Measurements from ENCODE around the gene DDOST. TPM values are rescaled to one million over a fixed set of nuclear protein-coding genes. Genes with fewer than 3 reads are reported as not detected.

The DDOST gene
- total RNA-seq, 2 donors from 2014 or later: 252 to 280 TPM

- Mint-ChIP-seq H3K9me3 (no peaks in the 10 kb centered on the region), H3K27ac (no peak overlapping the region), H3K4me3 (no peak overlapping the region), H3K4me1 (no peaks in the 10 kb centered on the region), H3K36me3 (ENCODE audit: low read depth) (no peaks in the 10 kb centered on the region), H3K27me3 (ENCODE audit: insufficient read depth) (no peaks in the 10 kb centered on the region)
- Histone ChIP-seq H3K4me1 (ENCODE audit: control insufficient read depth, insufficient read depth, low read length) (no peaks in the 10 kb centered on the region), H3K4me3 (ENCODE audit: low read length) (no peak overlapping the region), H3K9ac (ENCODE audit: extremely low read depth, low read length, poor library complexity, severe bottlenecking) (no peak overlapping the region), H3K27me3 (ENCODE audit: control insufficient read depth, insufficient read depth, low read length, poor library complexity, severe bottlenecking) (no peaks in the 10 kb centered on the region), H3K9me3 (ENCODE audit: control insufficient read depth, low read length) (no peaks in the 10 kb centered on the region), H3K27ac (ENCODE audit: low read depth, low read length) (peak overlapping the region; percentile 84), H3K36me3 (ENCODE audit: control insufficient read depth, insufficient read depth, low read length) (no peaks in the 10 kb centered on the region)
- DNase-seq: no peak
- 89 to 95% methylated on average over 1 to 3 of the region's 3 CpGs for WGBS, 2 experiments (ENCODE audit: insufficient coverage in 1 of 2, insufficient read length in 1 of 2)
- TF ChIP-seq, protein P1, sequence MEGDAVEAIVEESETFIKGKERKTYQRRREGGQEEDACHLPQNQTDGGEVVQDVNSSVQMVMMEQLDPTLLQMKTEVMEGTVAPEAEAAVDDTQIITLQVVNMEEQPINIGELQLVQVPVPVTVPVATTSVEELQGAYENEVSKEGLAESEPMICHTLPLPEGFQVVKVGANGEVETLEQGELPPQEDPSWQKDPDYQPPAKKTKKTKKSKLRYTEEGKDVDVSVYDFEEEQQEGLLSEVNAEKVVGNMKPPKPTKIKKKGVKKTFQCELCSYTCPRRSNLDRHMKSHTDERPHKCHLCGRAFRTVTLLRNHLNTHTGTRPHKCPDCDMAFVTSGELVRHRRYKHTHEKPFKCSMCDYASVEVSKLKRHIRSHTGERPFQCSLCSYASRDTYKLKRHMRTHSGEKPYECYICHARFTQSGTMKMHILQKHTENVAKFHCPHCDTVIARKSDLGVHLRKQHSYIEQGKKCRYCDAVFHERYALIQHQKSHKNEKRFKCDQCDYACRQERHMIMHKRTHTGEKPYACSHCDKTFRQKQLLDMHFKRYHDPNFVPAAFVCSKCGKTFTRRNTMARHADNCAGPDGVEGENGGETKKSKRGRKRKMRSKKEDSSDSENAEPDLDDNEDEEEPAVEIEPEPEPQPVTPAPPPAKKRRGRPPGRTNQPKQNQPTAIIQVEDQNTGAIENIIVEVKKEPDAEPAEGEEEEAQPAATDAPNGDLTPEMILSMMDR (conservative IDR thresholded peaks at IDR 0.05): no peak
Observed at GRCh38 chr1:20709868-20710267, 48.7 kb upstream of the DDOST start.

GRCh38 chr1:20708891-20709290, 47.7 kb upstream of the DDOST start:
- Histone ChIP-seq H3K36me3 (ENCODE audit: control insufficient read depth, insufficient read depth, low read length) (no peaks in the 10 kb centered on the region), H3K9me3 (ENCODE audit: control insufficient read depth, low read length) (no peaks in the 10 kb centered on the region), H3K4me1 (ENCODE audit: control insufficient read depth, insufficient read depth, low read length) (no peaks in the 10 kb centered on the region), H3K9ac (ENCODE audit: extremely low read depth, low read length, poor library complexity, severe bottlenecking) (no peak overlapping the region), H3K27me3 (ENCODE audit: control insufficient read depth, insufficient read depth, low read length, poor library complexity, severe bottlenecking) (no peaks in the 10 kb centered on the region), H3K27ac (ENCODE audit: low read depth, low read length) (no peak overlapping the region), H3K4me3 (ENCODE audit: low read length) (no peak overlapping the region)
- H3K9me3 Mint-ChIP-seq: no peaks in the 10 kb centered on the region
- H3K27me3 Mint-ChIP-seq (ENCODE audit: insufficient read depth): no peaks in the 10 kb centered on the region
- H3K4me1 Mint-ChIP-seq: no peaks in the 10 kb centered on the region
- no peaks in the 10 kb centered on the region for H3K36me3 Mint-ChIP-seq (ENCODE audit: low read depth)
- H3K27ac Mint-ChIP-seq: no peak overlapping the region
- TF ChIP-seq, protein P1 (conservative IDR thresholded peaks at IDR 0.05): no peak
- no peak for DNase-seq
- no peak overlapping the region for H3K4me3 Mint-ChIP-seq
- WGBS, 2 experiments (ENCODE audit: insufficient coverage in 1 of 2, insufficient read length in 1 of 2): 84 to 88% methylated on average over 5 of the region's 5 CpGs

DNA sequence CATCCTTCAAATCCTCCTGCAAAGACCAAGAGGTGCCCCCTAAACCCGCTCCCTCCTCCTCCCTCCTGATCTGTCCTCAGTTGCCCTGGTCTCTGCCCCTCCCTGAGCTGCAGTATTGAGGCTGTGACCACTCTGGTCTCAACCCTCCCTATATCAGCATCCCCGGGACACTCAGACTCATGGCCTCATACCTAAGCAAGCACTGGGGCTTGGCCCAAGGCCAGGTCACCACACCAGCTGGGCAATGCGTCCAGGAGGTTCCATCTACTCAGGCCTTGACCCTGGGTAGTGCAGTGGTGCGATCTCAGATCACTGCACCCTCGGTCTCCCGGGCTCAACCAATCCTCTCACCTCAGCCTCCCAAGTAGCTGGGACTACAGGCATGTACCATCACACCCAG, 46.9 kb upstream of the DDOST start:
- no peak overlapping the region for H3K27ac Mint-ChIP-seq
- 89 to 100% methylated on average over 4 to 6 of the region's 6 CpGs for WGBS, 2 experiments (ENCODE audit: insufficient coverage in 1 of 2, insufficient read length in 1 of 2)
- TF ChIP-seq, protein P1 (conservative IDR thresholded peaks at IDR 0.05): no peak

More for the DNA sequence above, 46.9 kb upstream of the DDOST start:
- no peak overlapping the region for H3K4me3 Mint-ChIP-seq
- Histone ChIP-seq H3K4me1 (ENCODE audit: control insufficient read depth, insufficient read depth, low read length) (no peaks in the 10 kb centered on the region), H3K9me3 (ENCODE audit: control insufficient read depth, low read length) (no peaks in the 10 kb centered on the region), H3K9ac (ENCODE audit: extremely low read depth, low read length, poor library complexity, severe bottlenecking) (no peak overlapping the region), H3K27me3 (ENCODE audit: control insufficient read depth, insufficient read depth, low read length, poor library complexity, severe bottlenecking) (no peaks in the 10 kb centered on the region), H3K27ac (ENCODE audit: low read depth, low read length) (no peak overlapping the region), H3K4me3 (ENCODE audit: low read length) (no peak overlapping the region), H3K36me3 (ENCODE audit: control insufficient read depth, insufficient read depth, low read length) (no peaks in the 10 kb centered on the region)
- H3K36me3 Mint-ChIP-seq (ENCODE audit: low read depth): no peaks in the 10 kb centered on the region
- H3K27me3 Mint-ChIP-seq (ENCODE audit: insufficient read depth): no peaks in the 10 kb centered on the region
- no peaks in the 10 kb centered on the region for H3K4me1 Mint-ChIP-seq
- no peak for DNase-seq
- H3K9me3 Mint-ChIP-seq: no peaks in the 10 kb centered on the region

All from endodermal cell (in vitro differentiated cells).